Stomach (tissue), 9 donors: ENCODE measurements around the gene NENF. TPM values are rescaled to one million over a fixed set of nuclear protein-coding genes. Genes with fewer than 3 reads are reported as not detected.

Experiments
- DNase-seq, 2 donors: peaks; one replicate each; pipeline versions ENCODE4 v3.0.0 to v3.0.0-alpha.2; 2013 to 2019
- H3K27ac ChIP-seq, 5 donors: fragments of 200-600 bp in 4 of 5; sonication (generic) in 4 of 5; one replicate each; pipeline ENCODE4 v1.5.1; 2013 to 2019; ENCODE audit warnings: mild to moderate bottlenecking in 1 of 5, moderate library complexity in 1 of 5
- H3K27me3 ChIP-seq, 3 donors: fragments of 200-600 bp; sonication (generic); one replicate each; pipeline ENCODE4 v1.5.1; 2017 to 2019; ENCODE audit warnings: mixed run types in 1 of 3
- H3K36me3 ChIP-seq, 4 donors: fragments of 200-600 bp; sonication (generic); 1 replicate in 3 of 4; 2 replicates in 1 of 4; pipeline ENCODE4 v1.5.1; 2016 to 2019
- H3K4me1 ChIP-seq, 4 donors: fragments of 200-600 bp; sonication (generic); one replicate each; pipeline ENCODE4 v1.5.1; 2016 to 2019
- H3K4me3 ChIP-seq, 4 donors: fragments of 200-600 bp; sonication (generic) in 3 of 4; one replicate each; pipeline ENCODE4 v1.5.1; 2016 to 2019; ENCODE audit warnings: mild to moderate bottlenecking in 1 of 4
- H3K9me3 ChIP-seq, 4 donors: fragments of 200-600 bp; sonication (generic); one replicate each; pipeline ENCODE4 v1.5.1; 2016 to 2019
- EP300 ChIP-seq: sonication (generic); formaldehyde crosslinking; IDR thresholded peaks from one replicate; pipeline ENCODE4 v1.6.1; 2017; ENCODE audit warnings: antibody characterized with exemption
- POLR2A ChIP-seq, 4 donors: fragments of 450-650 bp; IDR thresholded peaks; one replicate each; pipeline ENCODE4 v1.6.1; 2016; ENCODE audit warnings: antibody characterized with exemption in 4 of 4, control low read depth in 2 of 4, mild to moderate bottlenecking in 1 of 4, moderate library complexity in 1 of 4
- POLR2AphosphoS5 ChIP-seq, 3 donors: sonication (generic); formaldehyde crosslinking; IDR thresholded peaks; one replicate each; pipeline ENCODE4 v1.6.1; 2016; ENCODE audit warnings: antibody characterized with exemption in 3 of 3
- WGBS, 5 donors: extraction: QIAGEN DNeasy Blood & Tissue Kit in 3 of 5; methylation state at CpG; one replicate each; pipeline versions ENCODE4 v1.1.5 to v1.1.7; 2013 to 2018; 5-methylcytosine and 5-hydroxymethylcytosine counted together
- intact Hi-C: fragments of 100-400 bp; cut with DNase I; formaldehyde crosslinking; loops from one replicate; pipeline ENCODE4 v1.15.1; 2023; ENCODE audit warnings: low total_unique reads
- polyA plus RNA-seq, 3 donors: library from polyadenylated mRNA; stranded (reverse); fragments of 200-250 nt; gene quantifications; one replicate each; pipeline ENCODE4 v1.2.3, GENCODE V29; 2013
- total RNA-seq, 5 donors: library from RNA; depleted of rRNA; stranded (reverse); fragments of >200 nt; gene quantifications; one replicate each; pipeline versions ENCODE4 v1.1.0 to v1.2.3, GENCODE V29; 2014 to 2016
- TF ChIP-seq, protein P1 (sequence below), 7 experiments: fragments of 450-650 bp in 4 of 7; fragments of 200-600 bp in 3 of 7; sonication (generic) in 3 of 7; IDR thresholded peaks; one replicate each; pipeline ENCODE4 v1.5.1; 2016 to 2019; ENCODE audit warnings: antibody characterized with exemption in 7 of 7, control low read depth in 2 of 7, mild to moderate bottlenecking in 1 of 7
- donor health status: healthy with polysubstance abuse.
- donor health status: Bipolar disorder and iron deficiency.
- donor health status: healthy.

The NENF gene
- total and polyA plus RNA-seq, 8 donors, result 6.4 to 96.5 (median 38.1) TPM

DNA sequence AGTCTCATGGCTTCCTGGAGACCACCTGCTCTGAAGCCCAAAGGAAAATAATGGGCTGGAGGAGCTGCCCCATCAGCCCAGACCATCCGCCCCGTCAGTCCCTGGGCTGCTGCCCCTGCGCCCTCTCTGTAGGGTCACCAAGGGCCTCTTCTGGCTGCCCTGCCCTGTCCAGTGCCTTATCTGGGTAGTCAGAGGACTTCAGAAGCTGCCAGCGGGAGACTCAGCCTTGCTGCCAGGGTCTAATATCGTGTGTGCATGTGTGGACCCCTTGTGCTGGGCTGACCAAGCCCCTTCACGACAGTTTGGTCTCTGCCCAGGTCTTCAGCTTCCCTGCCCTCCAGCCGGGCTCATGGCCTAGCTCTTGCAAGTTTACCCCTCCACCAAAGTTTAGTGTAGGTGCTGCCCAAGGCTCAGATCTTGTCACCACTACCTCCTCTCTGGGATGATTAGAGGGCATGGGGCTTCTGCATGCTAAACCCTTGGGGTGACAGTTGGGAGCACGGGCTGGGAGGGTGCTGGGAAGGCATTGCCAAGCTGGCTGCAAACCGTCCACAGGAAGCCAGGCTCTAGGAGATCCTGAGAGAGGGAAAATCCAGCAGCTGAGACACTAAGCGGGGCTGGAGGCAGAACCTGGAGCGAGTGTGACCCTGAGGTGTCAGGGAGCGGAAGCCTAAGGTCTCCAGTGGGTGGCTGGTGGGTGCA lies 20.6 kb downstream of the NENF start:
- Histone ChIP-seq H3K27ac (peak overlapping the region in 2 of 5 donors; percentile 39 to 66), H3K36me3 (no peaks in the 10 kb centered on the region), H3K4me3 (no peak overlapping the region), H3K27me3 (no peaks in the 10 kb centered on the region), H3K4me1 (peaks cover 8 to 25% (median 15%) of the 10 kb centered on the region in 4 donors), H3K9me3 (peaks cover 0 to 7% (median 0%) of the 10 kb centered on the region in 4 donors)
- TF ChIP-seq EP300, result no peak
- TF ChIP-seq, protein P1, sequence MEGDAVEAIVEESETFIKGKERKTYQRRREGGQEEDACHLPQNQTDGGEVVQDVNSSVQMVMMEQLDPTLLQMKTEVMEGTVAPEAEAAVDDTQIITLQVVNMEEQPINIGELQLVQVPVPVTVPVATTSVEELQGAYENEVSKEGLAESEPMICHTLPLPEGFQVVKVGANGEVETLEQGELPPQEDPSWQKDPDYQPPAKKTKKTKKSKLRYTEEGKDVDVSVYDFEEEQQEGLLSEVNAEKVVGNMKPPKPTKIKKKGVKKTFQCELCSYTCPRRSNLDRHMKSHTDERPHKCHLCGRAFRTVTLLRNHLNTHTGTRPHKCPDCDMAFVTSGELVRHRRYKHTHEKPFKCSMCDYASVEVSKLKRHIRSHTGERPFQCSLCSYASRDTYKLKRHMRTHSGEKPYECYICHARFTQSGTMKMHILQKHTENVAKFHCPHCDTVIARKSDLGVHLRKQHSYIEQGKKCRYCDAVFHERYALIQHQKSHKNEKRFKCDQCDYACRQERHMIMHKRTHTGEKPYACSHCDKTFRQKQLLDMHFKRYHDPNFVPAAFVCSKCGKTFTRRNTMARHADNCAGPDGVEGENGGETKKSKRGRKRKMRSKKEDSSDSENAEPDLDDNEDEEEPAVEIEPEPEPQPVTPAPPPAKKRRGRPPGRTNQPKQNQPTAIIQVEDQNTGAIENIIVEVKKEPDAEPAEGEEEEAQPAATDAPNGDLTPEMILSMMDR (IDR thresholded peaks at IDR 0.05), result no peak
- no peak for TF ChIP-seq POLR2AphosphoS5 (IDR thresholded peaks at IDR 0.05)
- TF ChIP-seq POLR2A (IDR thresholded peaks at IDR 0.05), result no peak
- intact Hi-C loops, result loop anchor here (10.0 kb wide), 2 partner anchors 389 to 769 kb away; no protein-coding TSS in a partner anchor
- no peak for DNase-seq
- 64 to 82% (median 77%) methylated on average over 12 of the region's 12 CpGs for WGBS, 5 donors

DNA sequence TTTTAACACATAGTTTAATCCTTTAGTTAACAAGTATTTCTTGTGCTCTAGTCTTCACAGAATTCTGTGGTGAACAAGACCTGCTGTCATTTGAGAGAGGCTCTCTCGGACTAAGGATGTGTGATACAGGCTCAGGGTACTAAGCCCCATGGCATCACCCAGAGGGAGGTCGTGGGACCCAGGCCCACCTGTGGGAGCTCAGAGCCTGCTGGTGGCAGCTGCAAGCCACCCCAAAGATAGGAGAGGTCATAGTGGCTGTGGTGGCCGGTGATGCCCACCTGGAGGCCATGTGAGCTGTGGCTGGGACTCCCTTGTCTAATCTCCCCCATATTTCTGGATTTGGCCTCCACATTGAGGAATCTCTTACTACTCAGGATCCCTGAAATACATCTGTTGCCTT lies 22.0 kb downstream of the NENF start:
- H3K27ac ChIP-seq, result no peak overlapping the region
- 76 to 89% (median 86%) methylated on average over 3 of the region's 3 CpGs for WGBS, 5 donors
- DNase-seq, result no peak
- no peaks in the 10 kb centered on the region for H3K27me3 ChIP-seq
- TF ChIP-seq, protein P1 (IDR thresholded peaks at IDR 0.05), result no peak
- no peak for TF ChIP-seq POLR2A (IDR thresholded peaks at IDR 0.05)
- TF ChIP-seq POLR2AphosphoS5 (IDR thresholded peaks at IDR 0.05), result no peak
- TF ChIP-seq EP300, result no peak
- no peak overlapping the region for H3K4me3 ChIP-seq
- peaks cover 0 to 8% (median 0%) of the 10 kb centered on the region in 4 donors for H3K9me3 ChIP-seq
- peaks cover 8 to 25% (median 15%) of the 10 kb centered on the region in 4 donors for H3K4me1 ChIP-seq
- intact Hi-C loops, result loop anchor here (5.0 to 10.0 kb wide), 3 partner anchors 87 to 770 kb away; no protein-coding TSS in a partner anchor
- no peaks in the 10 kb centered on the region for H3K36me3 ChIP-seq

DNA sequence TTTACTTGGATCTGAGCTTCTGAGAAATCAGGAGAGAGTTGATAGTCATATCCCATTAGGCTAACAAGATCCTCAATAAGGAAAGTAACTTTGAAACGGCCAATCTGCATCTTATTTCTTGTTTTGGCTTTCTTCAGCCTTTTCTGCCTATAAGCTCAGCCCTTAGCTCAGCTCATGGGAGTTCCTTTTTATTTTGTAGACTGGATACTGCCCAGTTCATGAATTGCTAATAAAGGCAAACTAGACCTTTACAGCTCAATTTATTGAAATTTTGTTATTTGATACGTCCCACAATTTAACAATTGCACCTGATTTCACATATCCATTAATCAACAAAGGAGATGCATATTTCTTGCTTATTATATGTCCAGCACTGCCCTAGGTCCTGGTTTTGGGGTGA lies 22.7 kb downstream of the NENF start:
- Histone ChIP-seq H3K4me1 (peaks cover 8 to 25% (median 15%) of the 10 kb centered on the region in 4 donors), H3K27me3 (no peaks in the 10 kb centered on the region), H3K36me3 (no peaks in the 10 kb centered on the region), H3K27ac (no peak overlapping the region), H3K9me3 (peaks cover 0 to 8% (median 0%) of the 10 kb centered on the region in 4 donors), H3K4me3 (no peak overlapping the region)
- no peak for TF ChIP-seq POLR2AphosphoS5 (IDR thresholded peaks at IDR 0.05)
- TF ChIP-seq, protein P1 (IDR thresholded peaks at IDR 0.05), result no peak
- no peak for TF ChIP-seq EP300
- no peak for TF ChIP-seq POLR2A (IDR thresholded peaks at IDR 0.05)
- intact Hi-C loops, result loop anchor here (5.0 to 10.0 kb wide), 3 partner anchors 88 to 771 kb away; no protein-coding TSS in a partner anchor
- no peak for DNase-seq
- WGBS, 5 donors, result 85 to 94% (median 89%) methylated on average over 2 of the region's 2 CpGs

DNA sequence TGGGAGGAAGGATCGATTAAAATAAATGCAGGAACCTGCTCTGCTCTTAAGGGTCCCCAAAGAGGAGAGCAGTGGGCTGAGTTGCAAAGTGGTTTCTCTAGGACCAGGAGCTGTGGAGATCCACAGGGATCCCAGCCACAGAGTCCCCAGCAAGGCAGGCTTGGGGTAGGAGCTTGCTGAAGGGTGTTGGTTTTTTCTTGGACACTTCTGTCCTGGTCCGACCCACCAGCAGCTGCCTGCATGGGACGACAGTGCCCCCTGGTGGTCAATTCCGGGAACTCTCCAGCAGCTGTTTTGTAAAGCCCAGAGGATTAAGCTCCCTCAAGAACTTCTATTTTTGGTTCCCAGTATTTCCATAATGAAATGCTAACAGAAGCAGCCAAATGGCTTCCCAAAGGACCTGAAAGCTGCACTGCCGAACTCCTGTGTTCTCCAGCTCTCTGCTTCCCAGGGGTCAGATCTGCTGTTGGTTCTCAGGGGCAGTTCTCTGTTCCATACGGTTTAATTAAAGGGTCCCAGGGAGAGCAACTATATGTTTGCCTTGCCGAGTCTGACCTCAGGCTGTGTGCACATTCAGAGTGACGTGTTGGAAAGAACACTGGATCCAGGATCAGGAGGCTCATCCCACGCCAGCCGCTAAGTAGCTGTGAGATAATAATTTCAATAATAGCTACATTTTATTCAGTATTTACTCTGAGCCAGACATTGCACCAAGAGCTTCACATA lies 23.2 kb downstream of the NENF start:
- no peaks in the 10 kb centered on the region for H3K36me3 ChIP-seq
- intact Hi-C loops, result loop anchor here (5.0 to 10.0 kb wide), 3 partner anchors 89 to 771 kb away; no protein-coding TSS in a partner anchor
- H3K4me3 ChIP-seq, result no peak overlapping the region
- H3K9me3 ChIP-seq, result peaks cover 0 to 8% (median 0%) of the 10 kb centered on the region in 4 donors
- H3K27me3 ChIP-seq, result no peaks in the 10 kb centered on the region
- DNase-seq, result peak; percentile 89 to 94
- peak overlapping the region in 3 of 5 donors; percentile 38 to 55 (median 48) for H3K27ac ChIP-seq
- no peak for TF ChIP-seq POLR2A (IDR thresholded peaks at IDR 0.05)
- TF ChIP-seq, protein P1 (IDR thresholded peaks at IDR 0.05), result peak in 6 of 7 experiments; percentile 76 to 100 (median 96)
- TF ChIP-seq EP300, result no peak
- TF ChIP-seq POLR2AphosphoS5 (IDR thresholded peaks at IDR 0.05), result peak in 1 of 3 donors; percentile 25
- 27 to 39% (median 31%) methylated on average over 9 to 10 of the region's 10 CpGs for WGBS, 5 donors
- peaks cover 8 to 25% (median 15%) of the 10 kb centered on the region in 4 donors for H3K4me1 ChIP-seq
